GM12878 (cell line): Measurements from ENCODE around the gene RTN4RL1. TPM values are rescaled to one million over a fixed set of nuclear protein-coding genes. Genes with fewer than 3 reads are reported as not detected.

ENCODE experiments used
- ASH2L ChIP-seq: fragments of 300-600, 200-600 bp; sonication (generic); IDR thresholded peaks from 2 replicates; pipeline ENCODE4 v1.6.1; 2017; ENCODE audit warnings: low read depth, mild to moderate bottlenecking, borderline replicate concordance
- CBFB ChIP-seq: IDR thresholded peaks from 2 replicates; pipeline ENCODE4 v1.6.1; 2016; ENCODE audit warnings: antibody characterized with exemption, low read depth
- CBX5 ChIP-seq: sonication (generic); IDR thresholded peaks from 2 replicates; pipeline ENCODE4 v1.6.1; 2016; ENCODE audit warnings: low read depth, moderate library complexity, mild to moderate bottlenecking, inconsistent platforms
- NFIC ChIP-seq: IDR thresholded peaks from 2 replicates; pipeline ENCODE4 v1.6.1; 2012; ENCODE audit warnings: low read depth, mild to moderate bottlenecking, inconsistent platforms, low read length, moderate library complexity
- NR2F1 ChIP-seq: fragments of 450-650 bp; conservative IDR thresholded peaks from 2 replicates; pipeline ENCODE4 v1.6.1; 2017; ENCODE audit warnings: mild to moderate bottlenecking
- NRF1 ChIP-seq: conservative IDR thresholded peaks from 2 replicates; pipeline ENCODE4 v1.6.1; 2011; ENCODE audit warnings: mild to moderate bottlenecking, low read depth, low read length, improper control_type of control experiment
- PAX8 ChIP-seq: fragments of 450-650 bp; IDR thresholded peaks from 2 replicates; pipeline ENCODE4 v1.6.1; 2017; ENCODE audit warnings: mild to moderate bottlenecking, moderate library complexity
- POLR2AphosphoS5 ChIP-seq: IDR thresholded peaks from 2 replicates; pipeline ENCODE4 v1.6.1; 2011; ENCODE audit warnings: mild to moderate bottlenecking, low read length, inconsistent platforms
- SMAD5 ChIP-seq: IDR thresholded peaks from 2 replicates; pipeline ENCODE4 v1.6.1; 2016; ENCODE audit warnings: antibody characterized with exemption, low read depth
- SRF ChIP-seq, 2 experiments: IDR thresholded peaks; 2 replicates each; pipeline ENCODE4 v1.6.1; 2011; ENCODE audit warnings: low read depth in 2 of 2, low read length in 2 of 2, mild to moderate bottlenecking in 1 of 2, moderate library complexity in 1 of 2
- TAF1 ChIP-seq: IDR thresholded peaks from 2 replicates; pipeline ENCODE4 v1.6.1; 2011; ENCODE audit warnings: mild to moderate bottlenecking, low read depth, low read length, borderline replicate concordance
- ZBED1 ChIP-seq: IDR thresholded peaks from 2 replicates; pipeline ENCODE4 v1.6.1; 2016; ENCODE audit warnings: borderline replicate concordance
- ZZZ3 ChIP-seq: IDR thresholded peaks from 2 replicates; pipeline ENCODE4 v1.6.1; 2011; ENCODE audit warnings: low read depth; ENCODE audit not compliant: control insufficient read depth, insufficient read length
- polyA plus RNA-seq, 11 experiments: library from polyadenylated mRNA; depleted of rRNA in 4 of 11; unstranded in 6 of 11; stranded (reverse) in 5 of 11; fragments of >200 nt; fragmentation: Nextera tagmentation in 4 of 11; fragmentation: Illumina TruSeq in 1 of 11; extraction: Ambion mirVana in 4 of 11; extraction: Trizol in 1 of 11; gene quantifications; 1 replicate in 1 of 11; 2 replicates in 10 of 11; pipeline versions ENCODE4 v1.2.1 to v1.2.3, GENCODE V29; 2011 to 2016; ENCODE audit warnings: inconsistent platforms in 2 of 11, missing spikeins in 2 of 11, low read depth in 1 of 11
- total RNA-seq, 4 experiments: library from RNA; depleted of rRNA in 3 of 4; stranded (reverse); fragments of >200 nt in 3 of 4; fragmentation: Illumina TruSeq in 1 of 4; extraction: Trizol in 1 of 4; gene quantifications; 2 replicates each; pipeline versions ENCODE4 v1.2.1 to v1.2.3, GENCODE V29; 2013 to 2021
- TF ChIP-seq, protein P1 (sequence below): IDR thresholded peaks from 2 replicates; pipeline ENCODE4 v1.6.1; 2012; ENCODE audit warnings: low read depth, low read length, improper control_type of control experiment
- TF ChIP-seq, protein P2 (sequence below): fragments of 450-650 bp; IDR thresholded peaks from 2 replicates; pipeline ENCODE4 v1.6.1; 2017; ENCODE audit warnings: mild to moderate bottlenecking, moderate library complexity

The RTN4RL1 gene
- total and polyA plus RNA-seq, 10 of the 15 experiments (the other 5 are each of a cell fraction or from before 2014, with no cell fraction given): 0.08 to 0.11 (median 0.10) TPM; not detected in 7

DNA sequence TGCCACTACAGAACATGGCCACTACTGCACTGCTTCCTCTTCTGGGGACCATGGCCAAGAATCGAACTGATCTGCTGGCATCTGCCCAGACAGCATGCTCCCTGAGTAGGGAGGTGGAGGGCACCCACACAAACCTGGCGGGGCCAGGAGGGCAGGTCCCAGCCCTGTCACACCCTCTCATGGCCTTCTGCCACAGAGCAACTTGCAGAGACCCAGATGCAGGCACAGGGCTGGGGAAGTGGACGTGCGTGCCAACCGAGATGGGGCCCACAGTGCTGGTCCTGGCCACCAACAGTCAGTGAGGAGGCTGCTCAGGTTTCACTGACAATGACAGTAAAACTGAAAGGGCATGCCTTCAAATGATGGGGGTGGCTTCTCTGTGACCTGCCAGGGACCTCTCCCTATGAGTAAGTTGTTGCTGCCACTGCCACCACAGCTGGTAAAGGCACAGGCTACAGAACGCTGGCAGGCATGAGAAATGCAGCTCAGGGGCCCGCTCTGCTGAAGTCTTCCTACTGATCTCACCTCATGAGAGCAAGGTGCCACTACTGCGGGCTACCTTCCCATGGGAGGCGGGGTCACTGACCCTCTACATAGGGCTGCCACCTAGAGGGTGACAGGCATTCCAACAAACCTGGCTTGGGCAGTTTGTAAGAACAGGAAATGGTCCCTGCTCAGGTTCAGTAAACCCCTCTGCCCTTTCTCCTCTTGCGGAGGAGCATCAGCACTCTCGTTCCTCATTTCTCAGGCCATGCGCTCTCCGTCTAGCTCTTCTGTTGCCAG lies 45.3 kb upstream of the RTN4RL1 start (continued):
- TF ChIP-seq POLR2AphosphoS5 (peak; percentile 52; the same call in 1 of the 2 replicates), NFIC (peak; percentile 97), TAF1 (peak; percentile 18; the same call in 1 of the 2 replicates), ASH2L (no peak), SRF (IDR thresholded peaks at IDR 0.05; ENCODE audit: low read depth in 2 of 2, low read length in 2 of 2) (peak in 1 of 2 experiments; percentile 75; a peak in 2 of 4 replicates), NRF1 (no peak), ZBED1 (peak; percentile 99), SMAD5 (peak; percentile 32; the same call in 1 of the 2 replicates), ZZZ3 (no peak), NR2F1 (peak; percentile 99), CBX5 (no peak; the same call in 1 of the 2 replicates), PAX8 (no peak), CBFB (peak; percentile 97)
- TF ChIP-seq, protein P1, sequence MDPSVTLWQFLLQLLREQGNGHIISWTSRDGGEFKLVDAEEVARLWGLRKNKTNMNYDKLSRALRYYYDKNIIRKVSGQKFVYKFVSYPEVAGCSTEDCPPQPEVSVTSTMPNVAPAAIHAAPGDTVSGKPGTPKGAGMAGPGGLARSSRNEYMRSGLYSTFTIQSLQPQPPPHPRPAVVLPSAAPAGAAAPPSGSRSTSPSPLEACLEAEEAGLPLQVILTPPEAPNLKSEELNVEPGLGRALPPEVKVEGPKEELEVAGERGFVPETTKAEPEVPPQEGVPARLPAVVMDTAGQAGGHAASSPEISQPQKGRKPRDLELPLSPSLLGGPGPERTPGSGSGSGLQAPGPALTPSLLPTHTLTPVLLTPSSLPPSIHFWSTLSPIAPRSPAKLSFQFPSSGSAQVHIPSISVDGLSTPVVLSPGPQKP: no peak
- TF ChIP-seq, protein P2, sequence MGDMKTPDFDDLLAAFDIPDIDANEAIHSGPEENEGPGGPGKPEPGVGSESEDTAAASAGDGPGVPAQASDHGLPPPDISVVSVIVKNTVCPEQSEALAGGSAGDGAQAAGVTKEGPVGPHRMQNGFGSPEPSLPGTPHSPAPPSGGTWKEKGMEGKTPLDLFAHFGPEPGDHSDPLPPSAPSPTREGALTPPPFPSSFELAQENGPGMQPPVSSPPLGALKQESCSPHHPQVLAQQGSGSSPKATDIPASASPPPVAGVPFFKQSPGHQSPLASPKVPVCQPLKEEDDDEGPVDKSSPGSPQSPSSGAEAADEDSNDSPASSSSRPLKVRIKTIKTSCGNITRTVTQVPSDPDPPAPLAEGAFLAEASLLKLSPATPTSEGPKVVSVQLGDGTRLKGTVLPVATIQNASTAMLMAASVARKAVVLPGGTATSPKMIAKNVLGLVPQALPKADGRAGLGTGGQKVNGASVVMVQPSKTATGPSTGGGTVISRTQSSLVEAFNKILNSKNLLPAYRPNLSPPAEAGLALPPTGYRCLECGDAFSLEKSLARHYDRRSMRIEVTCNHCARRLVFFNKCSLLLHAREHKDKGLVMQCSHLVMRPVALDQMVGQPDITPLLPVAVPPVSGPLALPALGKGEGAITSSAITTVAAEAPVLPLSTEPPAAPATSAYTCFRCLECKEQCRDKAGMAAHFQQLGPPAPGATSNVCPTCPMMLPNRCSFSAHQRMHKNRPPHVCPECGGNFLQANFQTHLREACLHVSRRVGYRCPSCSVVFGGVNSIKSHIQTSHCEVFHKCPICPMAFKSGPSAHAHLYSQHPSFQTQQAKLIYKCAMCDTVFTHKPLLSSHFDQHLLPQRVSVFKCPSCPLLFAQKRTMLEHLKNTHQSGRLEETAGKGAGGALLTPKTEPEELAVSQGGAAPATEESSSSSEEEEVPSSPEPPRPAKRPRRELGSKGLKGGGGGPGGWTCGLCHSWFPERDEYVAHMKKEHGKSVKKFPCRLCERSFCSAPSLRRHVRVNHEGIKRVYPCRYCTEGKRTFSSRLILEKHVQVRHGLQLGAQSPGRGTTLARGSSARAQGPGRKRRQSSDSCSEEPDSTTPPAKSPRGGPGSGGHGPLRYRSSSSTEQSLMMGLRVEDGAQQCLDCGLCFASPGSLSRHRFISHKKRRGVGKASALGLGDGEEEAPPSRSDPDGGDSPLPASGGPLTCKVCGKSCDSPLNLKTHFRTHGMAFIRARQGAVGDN: peak; percentile 88
